Measurements from ENCODE around the gene SIRPD. TPM values are rescaled to one million over a fixed set of nuclear protein-coding genes. Genes with fewer than 3 reads are reported as not detected.

SIRPD gene
- total and polyA plus RNA-seq, 2 of the 13 experiments (the other 11 are each of a cell fraction or from before 2014, with no cell fraction given) = not detected

GRCh38 chr20:1595333-1595732 is 37.8 kb upstream of the SIRPD start:
- H3K79me2 ChIP-seq (ENCODE audit: insufficient read depth, low read length) = no peaks in the 10 kb centered on the region
- no peak for TF ChIP-seq ZNF282 (IDR thresholded peaks at IDR 0.05; ENCODE audit: partially characterized antibody)
- no peak for TF ChIP-seq ZNF720 (CRISPR knock-in tag; IDR thresholded peaks at IDR 0.05)
- no peak for TF ChIP-seq MED1 (CRISPR knock-in tag; IDR thresholded peaks at IDR 0.05)
- no peak for TF ChIP-seq ISX (CRISPR knock-in tag; conservative IDR thresholded peaks at IDR 0.05)
- no peak for TF ChIP-seq ZC3H13 (CRISPR knock-in tag; IDR thresholded peaks at IDR 0.05)
- no peak for TF ChIP-seq NR2F6 (IDR thresholded peaks at IDR 0.05)
- no peak for TF ChIP-seq NR2F6 (CRISPR knock-in tag; IDR thresholded peaks at IDR 0.05)
- no peaks in the 10 kb centered on the region for H3K36me3 ChIP-seq (replicated peaks in 1 of 2; ENCODE audit: control insufficient read depth in 1 of 2, insufficient read depth in 2 of 2, low read length in 2 of 2)
- no peak overlapping the region for H3K4me3 ChIP-seq (replicated peaks in 1 of 3; ENCODE audit: insufficient read depth in 1 of 3, low read depth in 2 of 3, low read length in 3 of 3)
- in situ Hi-C loops (cut with HindIII; ENCODE audit: extremely low pct_ligation_motif_present, low pct_unique_long_range_greater_than_20kb) (no loop called here), intact Hi-C loops (cut with micrococcal nuclease; ENCODE audit: unreplicated experiment) (no loop called here)
- POLR2A ChIA-PET = no interaction called here
- BruUV-seq (replicated peaks) = no TSS peak
- ATAC-seq = no peak
- H2AFZ ChIP-seq (ENCODE audit: low read length) = no peak overlapping the region
- H3K9me3 ChIP-seq (ENCODE audit: low read length) = no peaks in the 10 kb centered on the region
- H3K4me1 ChIP-seq (ENCODE audit: insufficient read depth, low read length) = no peaks in the 10 kb centered on the region
- CTCF ChIA-PET (ENCODE audit: low intra/inter-chr PET ratio, low total read pairs) = no interaction called here
- DNase-seq (ENCODE audit: low spot score) = no peak
- no peak overlapping the region for H3K27ac ChIP-seq (ENCODE audit: extremely low read length, insufficient read depth, low read length)
- WGBS (ENCODE audit: low lambda C conversion rate) = no CpG with 5 or more reads among the region's 1 CpG
- H3K4me2 ChIP-seq (ENCODE audit: low read depth, low read length) = no peak overlapping the region
- no peak overlapping the region for H3K9ac ChIP-seq (ENCODE audit: insufficient read depth, low read depth, low read length)
- FAIRE-seq = no peak
- no peaks in the 10 kb centered on the region for H3K27me3 ChIP-seq (ENCODE audit: control insufficient read depth in 1 of 2, insufficient read depth in 2 of 2, low read length in 2 of 2)
- no peaks in the 10 kb centered on the region for H4K20me1 ChIP-seq (ENCODE audit: insufficient read depth, low read length)

GRCh38 chr20:1588533-1589460 is 31.3 kb upstream of the SIRPD start:
- in situ Hi-C loops (cut with HindIII; ENCODE audit: extremely low pct_ligation_motif_present, low pct_unique_long_range_greater_than_20kb) (no loop called here), intact Hi-C loops (cut with micrococcal nuclease; ENCODE audit: unreplicated experiment) (no loop called here)
- no peak overlapping the region for H3K9ac ChIP-seq (ENCODE audit: insufficient read depth, low read depth, low read length)
- no peaks in the 10 kb centered on the region for H3K4me1 ChIP-seq (ENCODE audit: insufficient read depth, low read length)
- ChIA-PET POLR2A (no interaction called here), CTCF (ENCODE audit: low intra/inter-chr PET ratio, low total read pairs) (no interaction called here)
- no peaks in the 10 kb centered on the region for H3K36me3 ChIP-seq (replicated peaks in 1 of 2; ENCODE audit: control insufficient read depth in 1 of 2, insufficient read depth in 2 of 2, low read length in 2 of 2)
- H3K27me3 ChIP-seq (ENCODE audit: control insufficient read depth in 1 of 2, insufficient read depth in 2 of 2, low read length in 2 of 2) = no peaks in the 10 kb centered on the region
- no CpG with 5 or more reads among the region's 9 CpGs for WGBS (ENCODE audit: low lambda C conversion rate)
- H2AFZ ChIP-seq (ENCODE audit: low read length) = no peak overlapping the region
- no TSS peak for BruUV-seq (replicated peaks)
- no peaks in the 10 kb centered on the region for H4K20me1 ChIP-seq (ENCODE audit: insufficient read depth, low read length)
- H3K9me3 ChIP-seq (ENCODE audit: low read length) = no peaks in the 10 kb centered on the region
- no peak for FAIRE-seq
- H3K4me3 ChIP-seq (replicated peaks in 1 of 3; ENCODE audit: insufficient read depth in 1 of 3, low read depth in 2 of 3, low read length in 3 of 3) = no peak overlapping the region
- ATAC-seq = no peak
- no peaks in the 10 kb centered on the region for H3K79me2 ChIP-seq (ENCODE audit: insufficient read depth, low read length)
- DNase-seq (ENCODE audit: low spot score) = no peak
- H3K4me2 ChIP-seq (ENCODE audit: low read depth, low read length) = no peak overlapping the region
- H3K27ac ChIP-seq (ENCODE audit: extremely low read length, insufficient read depth, low read length) = no peak overlapping the region
- no peak for TF ChIP-seq ZBTB44 (CRISPR knock-in tag; IDR thresholded peaks at IDR 0.05)
- no peak for TF ChIP-seq ZNF570 (CRISPR knock-in tag; IDR thresholded peaks at IDR 0.05; ENCODE audit: borderline replicate concordance)
- TF ChIP-seq RFX1 (IDR thresholded peaks at IDR 0.05) = no peak
- no peak for TF ChIP-seq CERS6 (CRISPR knock-in tag; IDR thresholded peaks at IDR 0.05)
- TF ChIP-seq SATB2 (CRISPR knock-in tag; IDR thresholded peaks at IDR 0.05) = no peak
- no peak for TF ChIP-seq GATAD1 (CRISPR knock-in tag; IDR thresholded peaks at IDR 0.05)
- TF ChIP-seq ZNF382 (CRISPR knock-in tag; IDR thresholded peaks at IDR 0.05; ENCODE audit: borderline replicate concordance) = no peak
